Right lobe of liver (tissue), 4 donors: Measurements from ENCODE around the gene UBP1.

Experiments used
- CTCF ChIP-seq, 4 donors: fragments of 200-600 bp in 3 of 4; fragments of 450-650 bp in 1 of 4; IDR thresholded peaks; one replicate each; pipeline versions ENCODE4 v1.5.1 to v1.8.0; 2016 to 2022; ENCODE audit warnings: antibody characterized with exemption in 4 of 4, mild to moderate bottlenecking in 2 of 4
- POLR2A ChIP-seq: fragments of 450-650 bp; IDR thresholded peaks from one replicate; pipeline ENCODE4 v1.6.1; 2017; ENCODE audit warnings: antibody characterized with exemption, mild to moderate bottlenecking
- donor health status: DM: no; HTN: no; CAD: no.
- donor health status: DM: no; HTN: no; CAD: no.
- donor health status: DM: no; HTN: yes; CAD: no.

DNA sequence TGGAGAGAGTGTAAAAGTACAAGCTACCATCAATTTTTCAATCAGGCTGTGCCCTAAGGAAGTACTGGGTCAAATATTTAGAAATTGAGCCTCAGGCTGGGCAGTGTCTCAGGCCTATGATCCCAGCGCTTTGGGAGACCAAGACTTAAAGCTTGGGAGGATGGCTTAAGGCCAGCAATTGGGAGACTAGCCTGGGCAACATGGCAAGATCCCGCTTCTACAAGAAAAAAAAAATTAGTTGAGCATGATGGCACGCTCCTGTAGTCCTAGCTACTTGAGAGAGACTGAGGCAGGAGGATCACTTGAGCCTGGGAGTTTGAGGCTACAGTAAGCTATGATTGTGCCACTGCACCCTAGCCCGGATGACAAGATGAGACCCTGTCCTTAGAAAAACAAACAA, 2.0 kb upstream of the UBP1 start:
- TF ChIP-seq CTCF (IDR thresholded peaks at IDR 0.05) = no peak
- TF ChIP-seq POLR2A = no peak
